Measurements from ENCODE around the gene UBL7. TPM values are rescaled to one million over a fixed set of nuclear protein-coding genes. Genes with fewer than 3 reads are reported as not detected.

Gene UBL7
- total and polyA plus RNA-seq, 10 of the 15 experiments (the other 5 are each of a cell fraction or from before 2014, with no cell fraction given) = 25.9 to 145 (median 90.1) TPM

DNA sequence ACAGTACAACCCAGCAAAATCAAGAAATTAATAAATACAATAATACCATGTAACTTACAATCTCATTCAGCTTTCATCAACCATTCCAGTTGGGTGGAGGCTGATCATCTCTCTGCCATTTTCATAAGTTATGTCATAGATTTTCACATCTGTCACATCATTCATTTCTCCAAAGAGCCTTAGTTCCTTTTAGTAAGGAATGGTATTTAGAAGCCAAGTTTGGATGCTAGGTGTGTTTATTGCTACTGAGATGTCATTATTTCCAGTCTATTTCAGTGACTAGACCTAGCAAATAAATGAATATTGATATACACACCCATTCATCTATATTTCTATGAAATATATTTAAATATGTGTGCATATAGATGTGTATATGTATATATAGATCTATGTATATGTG, 2.7 kb upstream of the UBL7 start:
- RAD21 ChIA-PET (ENCODE audit: unreplicated experiment) = interaction anchor here (1.6 kb wide), 1 partner anchor 23 kb away, joined by 3 read pairs; no protein-coding TSS in a partner anchor
- POLR2A ChIA-PET = interaction anchor here (0.6 kb wide), 1 partner anchor 61 kb away, joined by 3 read pairs; no protein-coding TSS in a partner anchor
- Histone ChIP-seq H3K36me3 (ENCODE audit: control insufficient read depth in 2 of 2, insufficient read depth in 2 of 2, low read length in 1 of 2) (no peaks in the 10 kb centered on the region), H3K9ac (ENCODE audit: control insufficient read depth, insufficient read depth, low read length) (no peak overlapping the region), H3K4me2 (ENCODE audit: control insufficient read depth, insufficient read depth) (peak overlapping the region; percentile 12; the same call in 1 of the 2 replicates), H3K79me2 (ENCODE audit: control insufficient read depth, insufficient read depth, low read length) (peaks cover 61% of the 10 kb centered on the region), H2AFZ (ENCODE audit: control insufficient read depth, low read depth, low read length) (no peak overlapping the region), H3K4me3 (peak overlapping the region; percentile 92), H3K27ac (ENCODE audit: control insufficient read depth, insufficient read depth) (0 out of 2 replicates have a peak overlapping the region, but pooled peaks have one; percentile 93), H3K9me3 (replicated peaks; ENCODE audit: control insufficient read depth, insufficient read depth, low read length) (peaks cover 3% of the 10 kb centered on the region; the same call in 2 of the 3 replicates), H4K20me1 (ENCODE audit: control insufficient read depth, insufficient read depth) (no peaks in the 10 kb centered on the region), H3K4me1 (ENCODE audit: control insufficient read depth, insufficient read depth, low read length) (peaks cover 11% of the 10 kb centered on the region), H3K27me3 (replicated peaks in 1 of 2; ENCODE audit: control insufficient read depth in 2 of 2, insufficient read depth in 2 of 2, low read length in 1 of 2) (no peaks in the 10 kb centered on the region)
- CTCF ChIA-PET = interaction anchor here (0.9 to 1.0 kb wide), 2 partner anchors 10 to 88 kb away, joined by 3 to 5 read pairs; no protein-coding TSS in a partner anchor
- intact Hi-C loops (cut with micrococcal nuclease; ENCODE audit: unreplicated experiment) = no loop called here
- no peak for ATAC-seq
- FAIRE-seq = no peak
- in situ Hi-C loops (cut with MboI) = no loop called here
- TF ChIP-seq KDM1A (IDR thresholded peaks at IDR 0.05; ENCODE audit: borderline replicate concordance) (no peak), STAT3 (IDR thresholded peaks at IDR 0.05; ENCODE audit: low read depth, low read length) (no peak), ETV6 (conservative IDR thresholded peaks at IDR 0.05 in 1 of 2, IDR thresholded peaks at IDR 0.05 in 1 of 2; ENCODE audit: borderline replicate concordance in 1 of 2, low read depth in 1 of 2) (no peak), PBX3 (IDR thresholded peaks at IDR 0.05; ENCODE audit: insufficient replicate concordance, low read depth, low read length) (no peak), KLF5 (IDR thresholded peaks at IDR 0.05; ENCODE audit: partially characterized antibody) (no peak), TAF1 (IDR thresholded peaks at IDR 0.05; ENCODE audit: borderline replicate concordance, low read depth, low read length) (no peak), SMARCA5 (IDR thresholded peaks at IDR 0.05) (no peak)
- no peak for DNase-seq (ENCODE audit: low read depth, low spot score)
- no TSS peak for BruUV-seq (replicated peaks)
- SMC1A ChIA-PET (ENCODE audit: uncharacterized antibody, unreplicated experiment) = interaction anchor here (1.9 kb wide), 1 partner anchor 88 kb away, joined by 4 read pairs; no protein-coding TSS in a partner anchor

Measured in GM12878 (cell line).